AG08396 (cell line): ENCODE results near the gene KAT5.
"Not testable (repeated sequence)": the region's sequence is repeated elsewhere in the genome, so short reads cannot be mapped to it uniquely, and the experiment has no call there.

Source experiments
- DNase-seq: peaks from one replicate; pipeline ENCODE4 v3.0.0; 2012; ENCODE audit warnings: low spot score, mixed read lengths

The KAT5 gene

GRCh38 chr11:65711785-65712632 lies at the start of gene KAT5:
TSS of gene KAT5 (plus strand) at chr11:65712252. CDS start at chr11:65712268, 16 bp downstream.
- DNase-seq, result peak; percentile 93

DNA sequence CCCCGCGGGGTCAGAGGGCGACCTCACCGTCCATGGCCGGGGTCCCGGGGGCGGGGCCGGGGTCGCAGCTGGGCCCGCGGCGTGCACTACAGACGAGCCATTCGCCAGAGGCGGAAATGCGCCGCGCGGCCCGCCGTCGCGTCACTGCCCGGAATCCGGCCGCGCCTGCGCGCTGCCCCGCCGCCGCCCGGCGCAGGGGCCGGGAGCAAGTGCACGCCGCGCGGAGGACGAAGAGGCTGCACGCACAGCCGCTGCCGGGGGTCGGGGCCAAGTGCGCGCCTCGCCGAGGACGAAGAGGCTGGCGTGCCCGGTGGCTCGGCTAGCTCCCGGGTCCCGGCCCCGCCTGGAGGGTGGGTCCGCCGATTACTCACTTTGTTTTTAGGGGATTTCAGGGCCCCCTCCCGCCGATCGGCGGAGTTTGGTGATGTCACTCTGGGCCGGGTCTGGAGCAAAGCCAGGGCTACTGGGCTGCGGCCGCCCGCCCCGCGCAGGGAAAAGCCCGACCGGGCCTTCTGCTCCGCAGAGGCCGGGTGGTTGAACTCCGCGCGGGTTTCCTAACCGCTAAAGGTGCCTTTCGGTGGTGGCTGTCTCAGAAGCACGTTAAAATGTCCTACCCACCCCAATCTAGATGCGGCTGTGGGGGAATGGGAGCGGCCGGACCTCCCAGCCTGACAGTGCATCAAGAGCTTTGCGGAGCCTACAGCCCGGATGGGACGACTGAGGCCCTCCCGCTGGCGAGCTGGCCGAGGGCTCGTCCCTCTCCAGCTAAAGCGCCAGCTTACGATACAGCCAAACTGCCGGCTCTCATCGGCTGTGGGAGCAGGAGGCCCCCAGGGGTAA lies 49.0 kb upstream of the KAT5 start, which contains the start of gene RELA:
Gene RELA (minus strand): TSS at position 118 of the 840 bp plus-strand sequence. CDS start 84 bp downstream, at position 34.
- DNase-seq, result peak; percentile 98

GRCh38 chr11:65663639-65664200 lies 48.3 kb upstream of the KAT5 start:
- DNase-seq, result peak; percentile 64

DNA sequence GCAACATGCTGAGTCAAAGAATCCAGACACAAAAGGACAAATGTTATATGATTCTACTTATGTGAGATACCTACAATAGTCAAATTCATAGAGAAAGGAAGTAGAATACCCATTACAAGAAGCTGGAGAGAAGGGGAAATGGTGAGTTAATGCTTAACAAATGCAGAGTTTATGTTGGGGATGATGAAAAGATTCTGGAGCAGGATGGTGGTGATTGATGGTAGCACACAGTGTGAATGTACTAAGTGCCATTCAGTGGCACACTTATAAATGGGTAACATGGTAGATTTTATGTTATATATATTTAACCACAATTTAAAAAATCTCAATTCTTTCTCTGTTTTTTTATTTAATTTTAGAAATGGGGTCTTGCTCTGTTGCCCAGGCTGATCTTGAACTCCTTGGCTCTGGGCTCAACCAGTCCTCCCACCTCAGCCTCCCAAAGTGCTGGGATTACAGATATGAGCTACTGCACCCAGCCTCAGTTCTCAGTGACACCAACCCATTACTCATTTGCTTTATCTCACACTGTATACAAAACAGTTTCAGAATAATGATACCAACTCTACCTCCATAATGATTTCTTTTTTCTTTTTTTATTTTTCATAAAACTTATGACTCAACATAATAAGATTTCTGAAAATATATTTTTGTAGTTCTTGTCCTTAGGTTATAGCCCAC lies 39.7 kb upstream of the KAT5 start:
- DNase-seq, result no peak

DNA sequence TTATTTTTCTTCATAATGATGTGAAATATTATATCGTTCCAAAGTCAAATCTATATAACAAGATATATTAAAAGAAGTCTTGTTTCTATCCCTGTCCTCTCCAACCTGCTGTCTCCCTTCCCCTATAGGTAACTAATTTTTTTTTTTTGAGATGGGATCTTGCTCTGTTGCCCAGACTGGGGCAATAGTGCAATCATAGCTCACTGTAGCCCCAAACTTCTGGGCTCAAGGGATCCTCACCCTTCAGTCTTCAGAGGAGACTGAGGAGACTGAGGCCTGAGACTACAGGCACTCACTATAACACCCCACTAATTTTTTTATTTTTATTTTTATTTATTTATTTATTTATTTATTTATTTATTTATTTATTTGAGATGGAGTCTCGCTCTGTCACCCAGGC lies 39.1 kb upstream of the KAT5 start:
- DNase-seq, result no peak

GRCh38 chr11:65680192-65680743 lies 31.8 kb upstream of the KAT5 start:
- DNase-seq, result no peak

DNA sequence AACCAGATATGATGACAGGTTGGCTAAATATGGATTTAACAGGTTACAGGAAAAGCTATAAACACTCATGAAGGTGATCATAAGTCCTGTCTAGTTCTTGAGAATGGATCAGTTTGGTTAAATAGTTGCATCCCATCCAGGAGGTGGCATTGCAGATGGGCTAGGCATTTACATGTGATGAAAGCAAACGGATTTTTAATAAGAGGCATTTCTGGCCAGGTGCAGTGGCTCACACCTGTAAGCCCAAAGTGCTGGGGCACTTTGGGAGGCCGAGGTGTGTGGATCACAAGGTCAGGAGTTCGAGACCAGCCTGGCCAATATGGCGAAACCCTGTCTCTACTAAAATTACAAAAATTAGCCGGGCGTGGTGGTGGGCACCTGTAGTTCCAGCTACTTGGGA lies 28.6 kb upstream of the KAT5 start:
- not testable (repeated sequence) for DNase-seq

DNA sequence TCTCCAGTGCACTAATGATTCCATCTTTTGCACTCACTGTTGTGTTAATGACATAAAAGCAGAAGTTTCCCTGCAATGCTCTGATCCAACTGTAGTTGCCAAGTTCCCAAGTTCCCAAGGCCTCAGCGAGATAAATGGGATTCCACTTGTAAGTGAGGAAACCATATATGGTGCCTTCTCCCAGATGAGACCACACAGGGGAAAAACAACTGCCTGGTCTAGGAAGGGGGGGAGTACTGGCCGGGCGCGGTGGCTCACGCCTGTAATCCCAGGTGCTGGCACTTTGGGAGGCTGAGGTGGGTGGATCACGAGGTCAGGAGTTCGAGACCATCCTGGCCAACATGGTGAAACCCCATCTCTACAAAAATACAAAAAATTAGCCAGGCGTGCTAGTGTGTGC lies 26.1 kb upstream of the KAT5 start:
- no peak for DNase-seq

GRCh38 chr11:65691847-65692246 lies 20.2 kb upstream of the KAT5 start:
- not testable (repeated sequence) for DNase-seq

DNA sequence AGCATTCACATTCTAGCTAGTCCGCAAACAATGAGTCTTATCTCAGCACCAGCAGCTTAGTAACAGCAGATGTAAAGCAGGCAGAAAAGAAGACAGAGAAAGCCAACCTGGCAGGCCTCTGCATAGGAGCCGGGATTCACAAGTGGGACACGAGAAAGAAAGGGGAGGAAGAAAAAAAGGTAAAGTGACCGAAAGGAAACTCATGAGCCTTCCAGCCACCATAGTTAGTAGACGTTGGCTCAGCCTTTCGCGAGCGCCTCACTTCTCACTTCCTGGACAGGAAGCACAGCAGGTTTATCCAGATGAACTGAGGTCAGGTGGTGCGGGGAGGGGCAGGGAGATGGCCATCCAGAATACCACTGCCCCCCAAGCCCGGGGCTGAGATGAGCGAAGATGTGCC lies 19.7 kb upstream of the KAT5 start:
- no peak for DNase-seq

- no peak for DNase-seq
Observed at GRCh38 chr11:65695459-65696241, 16.4 kb upstream of the KAT5 start.

DNA sequence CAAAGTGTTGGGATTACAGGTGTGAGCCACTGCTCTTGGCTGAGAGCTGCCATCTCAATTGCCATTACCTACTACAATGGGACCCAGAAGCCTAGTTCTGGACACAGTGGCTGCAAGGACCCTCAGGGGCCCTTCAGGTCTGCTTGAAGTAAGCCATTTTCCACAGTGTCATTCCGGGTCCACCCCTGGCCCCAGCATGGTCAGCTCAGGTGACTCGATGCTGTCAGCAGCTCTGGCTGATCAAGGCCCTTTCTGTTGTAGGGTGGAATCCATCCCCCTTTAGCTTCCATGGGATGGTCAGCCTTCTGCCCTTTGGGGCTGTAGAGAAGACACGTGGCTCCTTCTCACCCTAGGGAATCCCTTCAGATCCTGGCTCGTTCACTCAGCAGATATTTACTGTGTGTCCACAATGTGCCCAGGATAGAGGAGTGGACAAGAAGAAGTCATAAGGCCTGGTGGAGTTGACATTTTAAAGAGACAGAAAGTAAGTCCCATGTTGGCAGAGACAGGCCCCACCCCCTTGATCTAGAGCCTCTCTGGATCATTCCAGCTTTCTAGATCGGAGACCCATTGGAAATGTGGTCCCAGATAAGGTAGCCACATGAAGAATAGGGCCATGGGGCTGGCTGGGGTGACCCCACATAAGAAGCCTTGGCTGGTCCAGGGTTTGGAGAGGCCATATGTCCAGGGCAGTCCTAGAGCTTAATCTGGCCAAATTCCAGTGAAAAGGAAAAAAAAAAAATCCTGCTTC lies 15.1 kb upstream of the KAT5 start:
- DNase-seq, result no peak

DNA sequence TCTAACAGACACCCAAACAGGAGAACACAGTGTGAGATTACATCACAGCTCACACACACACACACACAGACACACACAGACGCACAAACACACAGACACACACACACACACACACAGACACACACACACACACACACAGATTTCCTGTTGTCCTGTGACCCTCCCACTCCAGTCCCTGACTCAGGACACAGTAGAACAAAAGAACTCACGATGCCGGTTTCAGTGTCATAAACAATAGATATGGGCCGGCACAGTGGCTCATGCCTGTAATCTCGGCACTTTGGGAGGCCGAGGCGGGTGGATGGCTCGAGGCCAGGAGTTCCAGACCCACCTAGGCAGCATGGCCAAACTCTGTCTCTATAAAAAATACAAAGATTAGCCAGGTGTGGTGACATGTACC lies 13.8 kb upstream of the KAT5 start:
- DNase-seq, result no peak

DNA sequence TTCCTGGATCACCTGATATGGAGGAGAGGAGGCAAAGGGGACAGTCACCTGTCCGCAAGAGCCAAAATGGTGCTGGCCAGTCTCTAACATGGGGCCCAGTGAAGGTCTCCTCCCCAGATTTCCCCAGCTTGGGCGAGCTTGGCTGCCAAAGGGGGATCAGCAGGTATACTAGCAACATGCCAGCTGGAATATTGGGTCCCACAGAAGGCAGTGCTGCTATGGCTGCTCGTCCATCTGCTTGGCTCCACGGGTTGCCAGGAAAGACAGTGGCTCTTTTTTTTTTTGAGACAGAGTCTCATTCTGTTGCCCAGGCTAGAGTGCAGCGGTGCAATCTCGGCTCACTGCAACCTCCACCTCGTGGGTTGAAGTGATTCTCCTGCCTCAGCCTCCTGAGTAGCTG lies 12.7 kb upstream of the KAT5 start:
- no peak for DNase-seq

DNA sequence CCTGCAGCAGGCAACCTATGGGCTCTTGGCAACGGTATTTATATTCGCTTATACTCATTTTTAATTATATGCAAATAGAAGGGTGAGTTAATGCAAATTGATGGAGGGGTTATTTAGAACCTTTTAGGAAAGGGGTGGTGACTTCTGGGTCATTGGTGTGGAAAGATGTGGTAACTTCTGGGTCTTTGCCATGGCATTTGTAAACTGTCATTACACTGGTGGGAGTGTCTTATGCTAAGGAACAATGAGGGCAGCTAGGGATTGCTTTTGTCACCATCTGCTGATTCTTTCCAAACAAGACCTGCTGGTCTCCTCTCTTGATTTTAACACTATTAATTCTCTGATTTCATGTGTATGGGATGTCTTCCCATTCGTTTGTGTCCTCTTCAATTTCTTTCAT lies 11.7 kb upstream of the KAT5 start:
- DNase-seq, result no peak

- no peak for DNase-seq
Observed at GRCh38 chr11:65701686-65702085, 10.4 kb upstream of the KAT5 start.

GRCh38 chr11:65703846-65704245 lies 8.2 kb upstream of the KAT5 start:
- DNase-seq, result no peak

DNA sequence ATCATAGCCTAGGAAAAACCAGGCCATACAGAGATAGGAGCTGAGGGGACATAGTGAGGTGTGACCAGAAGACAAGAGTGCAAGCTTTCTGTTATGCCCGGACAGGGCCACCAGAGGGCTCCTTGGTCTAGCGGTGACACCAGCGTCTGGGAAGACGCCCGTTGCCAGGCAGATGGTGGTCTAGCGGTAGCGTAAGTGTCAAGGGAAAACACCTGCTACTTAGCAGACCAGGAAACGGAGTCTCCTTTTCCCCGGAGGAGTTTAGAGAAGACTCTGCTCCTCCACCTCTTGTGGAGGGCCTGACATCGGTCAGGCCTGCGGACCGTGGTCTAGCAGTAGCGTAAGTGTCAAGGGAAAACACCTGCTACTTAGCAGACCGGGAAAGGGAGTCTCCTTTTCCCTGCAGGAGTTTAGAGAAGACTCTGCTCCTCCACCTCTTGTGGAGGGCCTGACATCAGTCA lies 5.7 kb upstream of the KAT5 start:
- DNase-seq, result not testable (repeated sequence)

DNA sequence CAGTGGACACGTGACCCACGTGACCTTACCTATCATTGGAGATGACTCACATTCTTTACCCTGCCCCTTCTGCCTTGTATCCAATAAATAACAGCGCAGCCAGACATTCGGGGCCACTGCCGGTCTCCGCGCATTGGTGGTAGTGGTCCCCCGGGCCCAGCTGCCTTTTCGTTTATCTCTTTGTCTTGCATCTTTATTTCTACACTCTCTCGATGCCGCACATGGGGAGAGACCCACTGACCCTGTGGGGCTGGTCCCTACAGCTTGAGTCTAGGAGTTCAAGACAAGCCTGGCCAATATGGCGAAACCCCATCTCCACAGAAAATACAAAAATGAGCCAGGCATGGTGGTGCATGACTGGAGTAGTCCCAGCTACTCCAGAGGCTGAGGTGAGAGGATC lies 5.0 kb upstream of the KAT5 start:
- DNase-seq, result not testable (repeated sequence)

GRCh38 chr11:65708451-65708850 lies 3.6 kb upstream of the KAT5 start:
- DNase-seq, result no peak
